ENCODE results near the gene PANK4.

PANK4 gene

GRCh38 chr1:2520206-2520605 is 6.2 kb downstream of the PANK4 start:
- Histone ChIP-seq H3K36me3 (ENCODE audit: control insufficient read depth, insufficient read depth, low read length) (peaks cover 7% of the 10 kb centered on the region), H4K5ac (ENCODE audit: low read length) (no peak overlapping the region), H3K9ac (ENCODE audit: low read length) (no peak overlapping the region), H3K79me1 (ENCODE audit: low read length) (peaks cover 21% of the 10 kb centered on the region), H3K27me3 (ENCODE audit: insufficient read depth, low read length, poor library complexity) (no peaks in the 10 kb centered on the region), H2BK5ac (ENCODE audit: low read length) (no peak overlapping the region), H3K4me3 (ENCODE audit: low read length) (no peak overlapping the region), H3K56ac (ENCODE audit: low read length) (no peak overlapping the region), H3K79me2 (ENCODE audit: control insufficient read depth, insufficient read depth, low read length) (peaks cover 30% of the 10 kb centered on the region), H2AK5ac (ENCODE audit: low read length) (no peak overlapping the region), H2BK15ac (replicated peaks; ENCODE audit: low read depth) (no peak overlapping the region), H3K4me1 (ENCODE audit: control insufficient read depth, low read depth, low read length) (peaks cover 2% of the 10 kb centered on the region), H3K27ac (ENCODE audit: low read depth, low read length) (no peak overlapping the region), H2BK120ac (ENCODE audit: low read depth, low read length) (no peak overlapping the region), H3K18ac (ENCODE audit: low read length) (no peak overlapping the region), H3K4ac (ENCODE audit: low read depth, low read length) (no peak overlapping the region), H3K4me2 (ENCODE audit: low read length) (no peak overlapping the region), H3K23ac (ENCODE audit: low read length) (no peak overlapping the region), H4K8ac (ENCODE audit: low read depth, low read length) (no peak overlapping the region)
- WGBS (ENCODE audit: extremely low coverage, insufficient coverage, low lambda C conversion rate) = no CpG with 5 or more reads among the region's 20 CpGs
- DNase-seq = no peak

- Histone ChIP-seq H4K5ac (ENCODE audit: low read length) (no peak overlapping the region), H3K23ac (ENCODE audit: low read length) (no peak overlapping the region), H2BK15ac (replicated peaks; ENCODE audit: low read depth) (no peak overlapping the region), H3K56ac (ENCODE audit: low read length) (no peak overlapping the region), H3K36me3 (ENCODE audit: control insufficient read depth, insufficient read depth, low read length) (peaks cover 7% of the 10 kb centered on the region), H3K9ac (ENCODE audit: low read length) (no peak overlapping the region), H3K27ac (ENCODE audit: low read depth, low read length) (no peak overlapping the region), H3K79me1 (ENCODE audit: low read length) (peaks cover 17% of the 10 kb centered on the region), H3K18ac (ENCODE audit: low read length) (no peak overlapping the region), H2BK5ac (ENCODE audit: low read length) (no peak overlapping the region), H3K4me1 (ENCODE audit: control insufficient read depth, low read depth, low read length) (peaks cover 2% of the 10 kb centered on the region), H3K4ac (ENCODE audit: low read depth, low read length) (no peak overlapping the region), H3K79me2 (ENCODE audit: control insufficient read depth, insufficient read depth, low read length) (peaks cover 25% of the 10 kb centered on the region), H4K8ac (ENCODE audit: low read depth, low read length) (no peak overlapping the region), H3K27me3 (ENCODE audit: insufficient read depth, low read length, poor library complexity) (no peaks in the 10 kb centered on the region), H3K4me2 (ENCODE audit: low read length) (no peak overlapping the region), H2AK5ac (ENCODE audit: low read length) (no peak overlapping the region), H2BK120ac (ENCODE audit: low read depth, low read length) (no peak overlapping the region), H3K4me3 (ENCODE audit: low read length) (no peak overlapping the region)
- WGBS (ENCODE audit: extremely low coverage, insufficient coverage, low lambda C conversion rate) = no CpG with 5 or more reads among the region's 30 CpGs
- DNase-seq = no peak
Measured at GRCh38 chr1:2519729-2520128, 6.7 kb downstream of the PANK4 start.

- Histone ChIP-seq H4K5ac (ENCODE audit: low read length) (no peak overlapping the region), H2BK120ac (ENCODE audit: low read depth, low read length) (no peak overlapping the region), H2BK15ac (replicated peaks; ENCODE audit: low read depth) (no peak overlapping the region), H3K23ac (ENCODE audit: low read length) (no peak overlapping the region), H3K4me1 (ENCODE audit: control insufficient read depth, low read depth, low read length) (peaks cover 2% of the 10 kb centered on the region), H3K18ac (ENCODE audit: low read length) (no peak overlapping the region), H3K79me1 (ENCODE audit: low read length) (peaks cover 15% of the 10 kb centered on the region), H3K56ac (ENCODE audit: low read length) (no peak overlapping the region), H3K27me3 (ENCODE audit: insufficient read depth, low read length, poor library complexity) (no peaks in the 10 kb centered on the region), H3K4me2 (ENCODE audit: low read length) (no peak overlapping the region), H3K79me2 (ENCODE audit: control insufficient read depth, insufficient read depth, low read length) (peaks cover 19% of the 10 kb centered on the region), H3K27ac (ENCODE audit: low read depth, low read length) (no peak overlapping the region), H2AK5ac (ENCODE audit: low read length) (no peak overlapping the region), H3K9ac (ENCODE audit: low read length) (no peak overlapping the region), H4K8ac (ENCODE audit: low read depth, low read length) (no peak overlapping the region), H2BK5ac (ENCODE audit: low read length) (no peak overlapping the region), H3K4ac (ENCODE audit: low read depth, low read length) (no peak overlapping the region), H3K4me3 (ENCODE audit: low read length) (no peak overlapping the region), H3K36me3 (ENCODE audit: control insufficient read depth, insufficient read depth, low read length) (peaks cover 7% of the 10 kb centered on the region)
- DNase-seq = no peak
- WGBS (ENCODE audit: extremely low coverage, insufficient coverage, low lambda C conversion rate) = no CpG with 5 or more reads among the region's 25 CpGs
Measured at GRCh38 chr1:2519029-2519685, 7.2 kb downstream of the PANK4 start.

DNA sequence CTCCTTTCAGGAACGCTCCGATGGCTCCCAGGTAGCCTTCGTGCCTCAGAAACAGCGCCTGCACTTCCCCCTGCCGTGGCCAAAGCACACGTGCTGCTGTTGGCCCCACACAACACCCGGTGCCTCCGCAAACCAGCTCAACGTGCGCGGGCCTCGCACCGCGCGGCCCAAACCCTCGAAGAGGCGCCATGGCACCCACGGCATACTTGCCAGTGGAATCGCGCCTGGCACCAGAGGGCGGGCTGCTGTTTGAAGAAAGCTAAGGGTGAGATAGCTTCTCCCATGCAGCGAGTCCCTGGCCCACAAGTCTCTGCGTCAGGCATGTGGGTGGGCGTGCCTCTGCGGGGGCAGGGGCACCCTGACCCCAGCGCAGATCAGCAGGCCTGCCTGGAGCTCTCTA is 7.9 kb downstream of the PANK4 start:
- H3K27ac ChIP-seq (ENCODE audit: low read depth, low read length) = no peak overlapping the region
- no peak overlapping the region for H3K18ac ChIP-seq (ENCODE audit: low read length)
- H2BK15ac ChIP-seq (replicated peaks; ENCODE audit: low read depth) = no peak overlapping the region
- H3K4ac ChIP-seq (ENCODE audit: low read depth, low read length) = no peak overlapping the region
- H3K36me3 ChIP-seq (ENCODE audit: control insufficient read depth, insufficient read depth, low read length) = peaks cover 7% of the 10 kb centered on the region
- H3K23ac ChIP-seq (ENCODE audit: low read length) = no peak overlapping the region
- WGBS (ENCODE audit: extremely low coverage, insufficient coverage, low lambda C conversion rate) = no CpG with 5 or more reads among the region's 26 CpGs
- no peak overlapping the region for H4K5ac ChIP-seq (ENCODE audit: low read length)
- H4K8ac ChIP-seq (ENCODE audit: low read depth, low read length) = no peak overlapping the region
- no peaks in the 10 kb centered on the region for H3K4me1 ChIP-seq (ENCODE audit: control insufficient read depth, low read depth, low read length)
- H3K79me2 ChIP-seq (ENCODE audit: control insufficient read depth, insufficient read depth, low read length) = peaks cover 13% of the 10 kb centered on the region
- no peak overlapping the region for H3K4me2 ChIP-seq (ENCODE audit: low read length)
- no peak overlapping the region for H2AK5ac ChIP-seq (ENCODE audit: low read length)
- H3K27me3 ChIP-seq (ENCODE audit: insufficient read depth, low read length, poor library complexity) = no peaks in the 10 kb centered on the region
- no peak overlapping the region for H2BK5ac ChIP-seq (ENCODE audit: low read length)
- no peak overlapping the region for H3K9ac ChIP-seq (ENCODE audit: low read length)
- H3K56ac ChIP-seq (ENCODE audit: low read length) = no peak overlapping the region
- no peak for DNase-seq
- H3K79me1 ChIP-seq (ENCODE audit: low read length) = peaks cover 11% of the 10 kb centered on the region
- no peak overlapping the region for H3K4me3 ChIP-seq (ENCODE audit: low read length)
- no peak overlapping the region for H2BK120ac ChIP-seq (ENCODE audit: low read depth, low read length)

GRCh38 chr1:2517966-2518365 is 8.4 kb downstream of the PANK4 start:
- Histone ChIP-seq H3K4me3 (ENCODE audit: low read length) (no peak overlapping the region), H3K4ac (ENCODE audit: low read depth, low read length) (no peak overlapping the region), H2BK5ac (ENCODE audit: low read length) (no peak overlapping the region), H3K56ac (ENCODE audit: low read length) (no peak overlapping the region), H3K79me1 (ENCODE audit: low read length) (peaks cover 6% of the 10 kb centered on the region), H4K5ac (ENCODE audit: low read length) (no peak overlapping the region), H3K23ac (ENCODE audit: low read length) (no peak overlapping the region), H3K36me3 (ENCODE audit: control insufficient read depth, insufficient read depth, low read length) (peaks cover 9% of the 10 kb centered on the region), H4K8ac (ENCODE audit: low read depth, low read length) (no peak overlapping the region), H3K9ac (ENCODE audit: low read length) (no peak overlapping the region), H3K4me2 (ENCODE audit: low read length) (no peak overlapping the region), H2BK15ac (replicated peaks; ENCODE audit: low read depth) (no peak overlapping the region), H3K18ac (ENCODE audit: low read length) (no peak overlapping the region), H3K79me2 (ENCODE audit: control insufficient read depth, insufficient read depth, low read length) (peaks cover 7% of the 10 kb centered on the region), H3K27me3 (ENCODE audit: insufficient read depth, low read length, poor library complexity) (no peaks in the 10 kb centered on the region), H3K27ac (ENCODE audit: low read depth, low read length) (no peak overlapping the region), H2BK120ac (ENCODE audit: low read depth, low read length) (no peak overlapping the region), H3K4me1 (ENCODE audit: control insufficient read depth, low read depth, low read length) (no peaks in the 10 kb centered on the region), H2AK5ac (ENCODE audit: low read length) (no peak overlapping the region)
- no peak for DNase-seq
- no CpG with 5 or more reads among the region's 17 CpGs for WGBS (ENCODE audit: extremely low coverage, insufficient coverage, low lambda C conversion rate)

DNA sequence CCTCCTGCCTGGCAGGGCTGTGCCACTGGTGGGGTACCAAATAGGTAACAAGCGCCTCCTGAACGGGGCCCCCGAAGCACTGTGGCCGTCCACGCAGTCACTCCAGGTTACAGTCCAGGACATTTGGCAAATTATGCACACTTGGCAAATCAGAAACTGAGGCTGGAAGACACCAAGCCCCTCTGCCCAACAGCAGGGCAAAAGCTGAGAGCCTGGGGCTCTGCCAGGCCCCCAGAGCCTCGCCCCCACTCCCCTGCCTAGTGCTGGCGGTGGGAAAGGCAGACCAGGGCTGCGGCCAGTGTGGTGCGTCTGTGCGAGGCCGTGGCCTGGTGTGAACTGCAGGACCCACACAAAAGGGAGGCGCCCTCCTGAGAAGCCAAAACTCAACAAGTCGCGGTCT is 9.4 kb downstream of the PANK4 start:
- Histone ChIP-seq H3K18ac (ENCODE audit: low read length) (no peak overlapping the region), H3K9ac (ENCODE audit: low read length) (no peak overlapping the region), H3K4me3 (ENCODE audit: low read length) (no peak overlapping the region), H3K4me2 (ENCODE audit: low read length) (no peak overlapping the region), H3K27ac (ENCODE audit: low read depth, low read length) (no peak overlapping the region), H3K36me3 (ENCODE audit: control insufficient read depth, insufficient read depth, low read length) (peaks cover 9% of the 10 kb centered on the region), H3K56ac (ENCODE audit: low read length) (no peak overlapping the region), H4K5ac (ENCODE audit: low read length) (no peak overlapping the region), H3K79me1 (ENCODE audit: low read length) (no peaks in the 10 kb centered on the region), H3K23ac (ENCODE audit: low read length) (no peak overlapping the region), H2BK15ac (replicated peaks; ENCODE audit: low read depth) (no peak overlapping the region), H3K27me3 (ENCODE audit: insufficient read depth, low read length, poor library complexity) (no peaks in the 10 kb centered on the region), H2AK5ac (ENCODE audit: low read length) (no peak overlapping the region), H2BK120ac (ENCODE audit: low read depth, low read length) (no peak overlapping the region), H3K79me2 (ENCODE audit: control insufficient read depth, insufficient read depth, low read length) (no peaks in the 10 kb centered on the region), H4K8ac (ENCODE audit: low read depth, low read length) (no peak overlapping the region), H3K4me1 (ENCODE audit: control insufficient read depth, low read depth, low read length) (no peaks in the 10 kb centered on the region), H2BK5ac (ENCODE audit: low read length) (no peak overlapping the region), H3K4ac (ENCODE audit: low read depth, low read length) (no peak overlapping the region)
- no CpG with 5 or more reads among the region's 14 CpGs for WGBS (ENCODE audit: extremely low coverage, insufficient coverage, low lambda C conversion rate)
- no peak for DNase-seq

All from mesendoderm (in vitro differentiated cells).